K562 (cell line): ENCODE measurements around the gene DCST1. TPM values are rescaled to one million over a fixed set of nuclear protein-coding genes. Genes with fewer than 3 reads are reported as not detected.

ENCODE experiments used
- ARID1B ChIP-seq: fragments of 450-650 bp; IDR thresholded peaks from 2 replicates; pipeline ENCODE4 v1.6.1; 2016; ENCODE audit warnings: antibody characterized with exemption, mild to moderate bottlenecking, inconsistent platforms
- ARNT ChIP-seq, 2 experiments: fragments of 450-650 bp; IDR thresholded peaks; 2 replicates each; pipeline ENCODE4 v1.6.1; 2016; ENCODE audit warnings: mild to moderate bottlenecking in 1 of 2
- CC2D1A ChIP-seq: fragments of 450-650 bp; IDR thresholded peaks from 2 replicates; pipeline ENCODE4 v1.6.1; 2017; ENCODE audit warnings: mild to moderate bottlenecking
- CTBP1 ChIP-seq: fragments of 450-650 bp; IDR thresholded peaks from 2 replicates; pipeline ENCODE4 v1.6.1; 2016; ENCODE audit warnings: borderline replicate concordance
- DPF2 ChIP-seq: fragments of 450-650 bp; IDR thresholded peaks from 2 replicates; pipeline ENCODE4 v1.6.1; 2016
- E2F8 ChIP-seq: fragments of 450-650 bp; IDR thresholded peaks from 2 replicates; pipeline ENCODE4 v1.7.1; 2018; ENCODE audit warnings: mild to moderate bottlenecking, low read depth; ENCODE audit not compliant: partially characterized antibody
- EGR1 ChIP-seq: fragments of 450-650 bp; conservative IDR thresholded peaks from 2 replicates; pipeline ENCODE4 v1.6.1; 2017; ENCODE audit warnings: mild to moderate bottlenecking
- ESRRA ChIP-seq: fragments of 450-650 bp; IDR thresholded peaks from 2 replicates; pipeline ENCODE4 v1.6.1; 2014; ENCODE audit warnings: low read depth, mild to moderate bottlenecking, moderate library complexity, borderline replicate concordance
- ETS1 ChIP-seq: conservative IDR thresholded peaks from 2 replicates; pipeline ENCODE4 v1.6.1; 2011; ENCODE audit warnings: low read depth, mild to moderate bottlenecking, low read length; ENCODE audit not compliant: control insufficient read depth
- ETV1 ChIP-seq: fragments of 450-650 bp; conservative IDR thresholded peaks from 2 replicates; pipeline ENCODE4 v1.6.1; 2016; ENCODE audit warnings: missing genetic modification characterization, control low read depth, low read depth, missing compliant biosample characterization
- GABPB1 ChIP-seq: sonication (generic); formaldehyde crosslinking; IDR thresholded peaks from 2 replicates; pipeline ENCODE4 v1.8.0; 2022; ENCODE audit warnings: mild to moderate bottlenecking, missing genetic modification reagents
- GTF2A2 ChIP-seq: IDR thresholded peaks from 2 replicates; pipeline ENCODE4 v1.6.1; 2016; ENCODE audit warnings: mild to moderate bottlenecking, missing genetic modification characterization, missing compliant biosample characterization
- JUND ChIP-seq, 2 experiments: IDR thresholded peaks; 2 replicates in 1 of 2; 3 replicates in 1 of 2; pipeline ENCODE4 v1.6.1; 2011; ENCODE audit warnings: borderline replicate concordance in 2 of 2, low read depth in 2 of 2, low read length in 2 of 2, improper control_type of control experiment in 1 of 2, missing biosample characterization in 1 of 2, missing genetic modification characterization in 1 of 2, missing genetic modification reagents in 1 of 2
- MTA2 ChIP-seq: fragments of 450-650 bp; IDR thresholded peaks from 2 replicates; pipeline ENCODE4 v1.6.1; 2016; ENCODE audit warnings: low read depth
- NCOA1 ChIP-seq: fragments of 450-650 bp; IDR thresholded peaks from 2 replicates; pipeline ENCODE4 v1.6.1; 2016; ENCODE audit warnings: low read depth
- RBBP5 ChIP-seq: fragments of 200-600 bp; sonication (generic); IDR thresholded peaks from 2 replicates; pipeline ENCODE4 v1.6.1; 2012; ENCODE audit warnings: borderline replicate concordance, mild to moderate bottlenecking, low read length, control low read depth, inconsistent platforms; ENCODE audit not compliant: insufficient read depth, poor library complexity, severe bottlenecking
- RFX1 ChIP-seq: fragments of 450-650 bp; IDR thresholded peaks from 2 replicates; pipeline ENCODE4 v1.6.1; 2016; ENCODE audit warnings: mild to moderate bottlenecking, moderate library complexity
- SLC30A9 ChIP-seq: fragments of 250-450 bp; sonication (Bioruptor Pico); IDR thresholded peaks from 2 replicates; pipeline ENCODE4 v1.8.0; 2022; ENCODE audit warnings: mild to moderate bottlenecking, moderate library complexity
- SRSF3 ChIP-seq: fragments of 200-400 bp; formaldehyde crosslinking; IDR thresholded peaks from 2 replicates; pipeline ENCODE4 v1.6.1; 2016; ENCODE audit warnings: mild to moderate bottlenecking, low read length, moderate library complexity; ENCODE audit not compliant: insufficient read depth
- TAL1 ChIP-seq: fragments of 450-650 bp; IDR thresholded peaks from 2 replicates; pipeline ENCODE4 v1.6.1; 2016; ENCODE audit warnings: mild to moderate bottlenecking
- ZBTB1 ChIP-seq: sonication (generic); formaldehyde crosslinking; IDR thresholded peaks from 2 replicates; pipeline ENCODE4 v1.8.1; 2023; ENCODE audit warnings: missing genetic modification reagents, low read depth, mild to moderate bottlenecking, borderline replicate concordance
- ZNF586 ChIP-seq: fragments of 450-650 bp; formaldehyde crosslinking; conservative IDR thresholded peaks from 2 replicates; pipeline ENCODE4 v1.4.0; 2020; ENCODE audit warnings: mild to moderate bottlenecking, moderate library complexity
- ZNF655 ChIP-seq: fragments of 250-450 bp; sonication (Bioruptor Pico); IDR thresholded peaks from 2 replicates; pipeline ENCODE4 v1.5.0; 2021
- ZNF764 ChIP-seq: fragments of 250-450 bp; sonication (Bioruptor Pico); IDR thresholded peaks from 2 replicates; pipeline ENCODE4 v1.4.0; 2020; ENCODE audit warnings: low read depth, mild to moderate bottlenecking, moderate library complexity
- polyA plus RNA-seq, 8 experiments: library from polyadenylated mRNA; depleted of rRNA in 4 of 8; stranded (reverse) in 5 of 8; unstranded in 3 of 8; fragments of >200 nt; fragmentation: Nextera tagmentation in 2 of 8; fragmentation: Illumina TruSeq in 1 of 8; extraction: Ambion mirVana in 2 of 8; extraction: Trizol in 1 of 8; gene quantifications; 2 replicates each; pipeline versions ENCODE4 v1.2.1 to v1.2.3, GENCODE V29; 2011 to 2014; ENCODE audit warnings: inconsistent platforms in 1 of 8, missing spikeins in 1 of 8
- total RNA-seq, 7 experiments: library from RNA; depleted of rRNA in 6 of 7; stranded (reverse); fragments of >200 nt in 6 of 7; fragmentation: Illumina TruSeq in 2 of 7; extraction: Trizol in 2 of 7; gene quantifications; 2 replicates each; pipeline versions ENCODE4 v1.2.1 to v1.2.3, GENCODE V29; 2011 to 2021; ENCODE audit warnings: low replicate concordance in 1 of 7

Gene DCST1
- total and polyA plus RNA-seq, 9 of the 15 experiments (the other 6 are each of a cell fraction or from before 2014, with no cell fraction given) = not detected

GRCh38 chr1:155077346-155077745, 43.7 kb downstream of the DCST1 start (continued):
- peak; percentile 57; the same call in 1 of the 2 replicates for TF ChIP-seq ARID1B
- peak; percentile 40; the same call in 1 of the 2 replicates for TF ChIP-seq TAL1
- no peak for TF ChIP-seq RFX1
- 0 out of 2 replicates have a peak, but pooled peaks have one; percentile 57 for TF ChIP-seq DPF2
- no peak for TF ChIP-seq ZNF586
- TF ChIP-seq ZNF764 = no peak
- 0 out of 2 replicates have a peak, but pooled peaks have one; percentile 1 for TF ChIP-seq JUND (IDR thresholded peaks at IDR 0.05; ENCODE audit: borderline replicate concordance, low read depth, low read length)
- no peak for TF ChIP-seq JUND (tag; IDR thresholded peaks at IDR 0.05; ENCODE audit: borderline replicate concordance, low read depth, low read length)
- no peak for TF ChIP-seq SLC30A9 (CRISPR knock-in tag)
- no peak for TF ChIP-seq GABPB1
- TF ChIP-seq ESRRA = peak; percentile 50; the same call in 1 of the 2 replicates
- no peak for TF ChIP-seq GTF2A2 (tag)
- TF ChIP-seq CC2D1A = no peak
- no peak for TF ChIP-seq ETS1
- no peak for TF ChIP-seq EGR1
- peak; percentile 84 for TF ChIP-seq CTBP1
- TF ChIP-seq ETV1 (tag) = no peak
- TF ChIP-seq MTA2 = 0 out of 2 replicates have a peak, but pooled peaks have one; percentile 27
- TF ChIP-seq RBBP5 = peak; percentile 35
- TF ChIP-seq ZBTB1 (CRISPR knock-in tag) = no peak
- no peak for TF ChIP-seq ZNF655 (CRISPR knock-in tag)
- no peak for TF ChIP-seq ARNT (IDR thresholded peaks at IDR 0.05)
- TF ChIP-seq SRSF3 = no peak
- no peak for TF ChIP-seq NCOA1
- no peak for TF ChIP-seq E2F8
